SK-N-SH (cell line): ENCODE results near the gene IPPK. TPM values are rescaled to one million over a fixed set of nuclear protein-coding genes. Genes with fewer than 3 reads are reported as not detected.
A peak's percentile ranks its signal among the peaks of the same experiment; 100 is the strongest.

ENCODE experiments used
- CTCF ChIA-PET: fragments of 300-600, 350-600 bp; formaldehyde crosslinking; extraction: SDS; loops from one replicate; lab custom pipeline; 2021; lab: Yijun Ruan, JAX
- POLR2A ChIA-PET: fragments of 350-600 bp; sonication (Branson Sonifier 250); formaldehyde crosslinking; extraction: SDS; loops from one replicate; lab custom pipeline; 2020; ENCODE audit warnings: antibody characterized with exemption, inconsistent platforms; lab: Yijun Ruan, JAX
- DNase-seq: peaks from one replicate; pipeline ENCODE4 v3.0.0; 2012
- H2AFZ ChIP-seq: fragments of 200-600 bp; sonication (generic); 2 replicates; pipeline ENCODE4 v1.8.1; 2016; ENCODE audit warnings: antibody characterized with exemption, mild to moderate bottlenecking, low read depth
- H3F3A ChIP-seq: fragments of 200-600 bp; sonication (generic); replicated peaks from 2 replicates; pipeline ENCODE3; 2016; ENCODE audit warnings: antibody characterized with exemption, mild to moderate bottlenecking; ENCODE audit not compliant: insufficient read depth
- H3K27ac ChIP-seq, 2 experiments: fragments of 200-500 bp in 1 of 2; fragments of 200-600 bp in 1 of 2; sonication (Bioruptor generic) in 1 of 2; sonication (generic), shearing (Covaris generic) in 1 of 2; 2 replicates each; pipeline versions ENCODE4 v1.5.1 to v1.6.1; 2014 to 2016; ENCODE audit warnings: low read depth in 2 of 2, inconsistent platforms in 1 of 2, low read length in 1 of 2, mild to moderate bottlenecking in 1 of 2, mixed read lengths in 1 of 2
- H3K27me3 ChIP-seq: fragments of 200-600 bp; sonication (generic), shearing (Covaris generic); 2 replicates; pipeline ENCODE4 v1.6.1; 2016; ENCODE audit warnings: mixed run types; ENCODE audit not compliant: insufficient read depth
- H3K36me3 ChIP-seq, 2 experiments: fragments of 200-500 bp in 1 of 2; fragments of 200-600 bp in 1 of 2; sonication (Bioruptor generic) in 1 of 2; sonication (generic) in 1 of 2; replicated peaks in 1 of 2; 2 replicates each; pipeline versions ENCODE3 to v1.5.1; 2014 to 2016; ENCODE audit warnings: low read length in 1 of 2, mild to moderate bottlenecking in 1 of 2; ENCODE audit not compliant: insufficient read depth in 2 of 2, control insufficient read depth in 1 of 2
- H3K4me1 ChIP-seq, 2 experiments: fragments of 200-500 bp in 1 of 2; fragments of 200-600 bp in 1 of 2; sonication (Bioruptor generic) in 1 of 2; sonication (generic), shearing (Covaris generic) in 1 of 2; 2 replicates each; pipeline versions ENCODE4 v1.5.1 to v1.6.1; 2014 to 2016; ENCODE audit warnings: low read depth in 1 of 2, low read length in 1 of 2, mixed run types in 1 of 2; ENCODE audit not compliant: insufficient read depth in 2 of 2, control insufficient read depth in 1 of 2
- H3K4me2 ChIP-seq: fragments of 200-600 bp; sonication (generic), shearing (Covaris generic); 2 replicates; pipeline ENCODE4 v1.6.1; 2017; ENCODE audit warnings: mixed run types
- H3K4me3 ChIP-seq, 2 experiments: fragments of 200-500 bp in 1 of 2; fragments of 200-600 bp in 1 of 2; sonication (Bioruptor generic) in 1 of 2; sonication (generic), shearing (Covaris generic) in 1 of 2; 2 replicates each; pipeline versions ENCODE4 v1.5.1 to v1.8.1; 2014 to 2016; ENCODE audit warnings: low read depth in 2 of 2, inconsistent platforms in 1 of 2, low read length in 1 of 2, mild to moderate bottlenecking in 1 of 2, mixed read lengths in 1 of 2, moderate library complexity in 1 of 2
- H3K79me2 ChIP-seq: fragments of 200-600 bp; sonication (generic); 2 replicates; pipeline ENCODE4 v1.8.1; 2017; ENCODE audit warnings: mild to moderate bottlenecking; ENCODE audit not compliant: insufficient read depth
- H3K9ac ChIP-seq: fragments of 200-600 bp; sonication (generic); 2 replicates; pipeline ENCODE4 v1.6.1; 2017; ENCODE audit warnings: mixed run types
- H3K9me2 ChIP-seq: fragments of 200-600 bp; sonication (generic); 2 replicates; pipeline ENCODE4 v1.6.1; 2017; ENCODE audit warnings: mixed run types
- H3K9me3 ChIP-seq: fragments of 200-600 bp; sonication (generic); 2 replicates; pipeline ENCODE4 v1.6.1; 2017; ENCODE audit warnings: mixed run types, mild to moderate bottlenecking, moderate library complexity
- H4K20me1 ChIP-seq: fragments of 200-600 bp; sonication (generic); 2 replicates; pipeline ENCODE4 v1.6.1; 2017; ENCODE audit warnings: mild to moderate bottlenecking, mixed run types; ENCODE audit not compliant: insufficient read depth
- EP300 ChIP-seq, 2 experiments: IDR thresholded peaks; 2 replicates each; pipeline versions ENCODE4 v1.4.0 to v1.6.1; 2012; ENCODE audit warnings: borderline replicate concordance in 1 of 2, low read depth in 1 of 2, low read length in 1 of 2
- EZH2phosphoT487 ChIP-seq: fragments of 200-600 bp; sonication (generic); IDR thresholded peaks from 2 replicates; pipeline ENCODE4 v1.6.1; 2017; ENCODE audit warnings: low read depth, mixed run types, mild to moderate bottlenecking, antibody characterized with exemption, moderate library complexity, borderline replicate concordance
- GABPA ChIP-seq: IDR thresholded peaks from 2 replicates; pipeline ENCODE4 v1.4.0; 2012; ENCODE audit warnings: low read depth, mild to moderate bottlenecking
- NRF1 ChIP-seq: IDR thresholded peaks from 2 replicates; pipeline ENCODE4 v1.6.1; 2012; ENCODE audit warnings: low read depth, mild to moderate bottlenecking, low read length
- POLR2AphosphoS5 ChIP-seq: IDR thresholded peaks from 2 replicates; pipeline ENCODE4 v1.6.1; 2012; ENCODE audit warnings: low read depth, low read length
- RCOR1 ChIP-seq: fragments of 150-350 bp; IDR thresholded peaks from 2 replicates; pipeline ENCODE4 v1.6.1; 2017; ENCODE audit warnings: antibody characterized with exemption, low read length
- REST ChIP-seq: IDR thresholded peaks from 2 replicates; pipeline ENCODE4 v1.6.1; 2012; ENCODE audit warnings: mild to moderate bottlenecking, low read depth, low read length, moderate library complexity
- RFX5 ChIP-seq: IDR thresholded peaks from 2 replicates; pipeline ENCODE4 v1.6.1; 2012; ENCODE audit warnings: mild to moderate bottlenecking, improper control_type of control experiment, low read length
- RXRA ChIP-seq: IDR thresholded peaks from 2 replicates; pipeline ENCODE4 v1.4.0; 2012; ENCODE audit warnings: low read depth, mild to moderate bottlenecking, borderline replicate concordance
- USF2 ChIP-seq: fragments of 150-350 bp; IDR thresholded peaks from 2 replicates; pipeline ENCODE4 v1.6.1; 2017; ENCODE audit warnings: antibody characterized with exemption, low read length, low read depth, borderline replicate concordance
- WGBS: methylation state at CpG from one replicate; pipeline ENCODE4 v1.1.6; 2017; ENCODE audit warnings: low lambda C conversion rate; 5-methylcytosine and 5-hydroxymethylcytosine counted together
- polyA plus RNA-seq, 3 experiments: library from polyadenylated mRNA; depleted of rRNA; stranded (reverse); fragments of >200 nt; gene quantifications; 2 replicates each; pipeline ENCODE4 v1.2.3, GENCODE V29; 2012
- TF ChIP-seq, protein P1 (sequence below): fragments of 150-350 bp; IDR thresholded peaks from 2 replicates; pipeline ENCODE4 v1.6.1; 2016; ENCODE audit warnings: mild to moderate bottlenecking, low read depth, low read length

IPPK gene
- polyA plus RNA-seq, 1 of the 3 experiments (the other 2 are of a cell fraction): 16.5 TPM

- TF ChIP-seq POLR2AphosphoS5: no peak
- no peak for TF ChIP-seq REST
- TF ChIP-seq GABPA: no peak
- no peak for TF ChIP-seq NRF1
- no peak for TF ChIP-seq USF2
- TF ChIP-seq RXRA: no peak
- TF ChIP-seq RFX5: no peak
- TF ChIP-seq, protein P1, sequence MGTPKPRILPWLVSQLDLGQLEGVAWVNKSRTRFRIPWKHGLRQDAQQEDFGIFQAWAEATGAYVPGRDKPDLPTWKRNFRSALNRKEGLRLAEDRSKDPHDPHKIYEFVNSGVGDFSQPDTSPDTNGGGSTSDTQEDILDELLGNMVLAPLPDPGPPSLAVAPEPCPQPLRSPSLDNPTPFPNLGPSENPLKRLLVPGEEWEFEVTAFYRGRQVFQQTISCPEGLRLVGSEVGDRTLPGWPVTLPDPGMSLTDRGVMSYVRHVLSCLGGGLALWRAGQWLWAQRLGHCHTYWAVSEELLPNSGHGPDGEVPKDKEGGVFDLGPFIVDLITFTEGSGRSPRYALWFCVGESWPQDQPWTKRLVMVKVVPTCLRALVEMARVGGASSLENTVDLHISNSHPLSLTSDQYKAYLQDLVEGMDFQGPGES: no peak
- no peak for TF ChIP-seq EZH2phosphoT487
Measured at GRCh38 chr9:92650839-92651621, 18.9 kb downstream of the IPPK start (continued).

GRCh38 chr9:92650296-92650695, 19.6 kb downstream of the IPPK start:
- peaks cover 28 to 50% of the 10 kb centered on the region in 2 experiments for H3K36me3 ChIP-seq
- no peak for TF ChIP-seq RCOR1
- TF ChIP-seq EP300 (IDR thresholded peaks at IDR 0.05; ENCODE audit: borderline replicate concordance in 1 of 2, low read depth in 1 of 2, low read length in 1 of 2): no peak
- no peaks in the 10 kb centered on the region for H4K20me1 ChIP-seq
- ChIA-PET POLR2A (interaction anchor here (1.3 kb wide), 1 partner anchor 20 kb away, joined by 4 read pairs; the partner anchor contains the start of gene IPPK), CTCF (interaction anchor here (0.7 kb wide), 1 partner anchor 18 kb away, joined by 3 read pairs; no protein-coding TSS in a partner anchor)
- H2AFZ ChIP-seq: no peak overlapping the region
- no peaks in the 10 kb centered on the region for H3K27me3 ChIP-seq
- H3K4me1 ChIP-seq: peaks cover 0 to 39% of the 10 kb centered on the region in 2 experiments; a peak in 1 of 4 replicates
- H3K27ac ChIP-seq: peak overlapping the region in 1 of 2 experiments; percentile 94; a peak in 2 of 4 replicates
- peaks cover 35% of the 10 kb centered on the region; the same call in 1 of the 2 replicates for H3K79me2 ChIP-seq
- H3F3A ChIP-seq: no peaks in the 10 kb centered on the region
- H3K9ac ChIP-seq: no peak overlapping the region
- H3K9me2 ChIP-seq: no peaks in the 10 kb centered on the region
- H3K4me3 ChIP-seq: no peak overlapping the region
- DNase-seq: no peak
- H3K4me2 ChIP-seq: no peak overlapping the region
- H3K9me3 ChIP-seq: no peaks in the 10 kb centered on the region
- 97% methylated on average over 6 of the region's 6 CpGs for WGBS
